CD1c-positive myeloid dendritic cell (primary cell): ENCODE results near the gene GALNT10.

Experiments
- DNase-seq: peaks from one replicate; pipeline ENCODE4 v3.0.0-alpha.2; 2016; ENCODE audit errors: extremely low spot score

GALNT10 gene

DNA sequence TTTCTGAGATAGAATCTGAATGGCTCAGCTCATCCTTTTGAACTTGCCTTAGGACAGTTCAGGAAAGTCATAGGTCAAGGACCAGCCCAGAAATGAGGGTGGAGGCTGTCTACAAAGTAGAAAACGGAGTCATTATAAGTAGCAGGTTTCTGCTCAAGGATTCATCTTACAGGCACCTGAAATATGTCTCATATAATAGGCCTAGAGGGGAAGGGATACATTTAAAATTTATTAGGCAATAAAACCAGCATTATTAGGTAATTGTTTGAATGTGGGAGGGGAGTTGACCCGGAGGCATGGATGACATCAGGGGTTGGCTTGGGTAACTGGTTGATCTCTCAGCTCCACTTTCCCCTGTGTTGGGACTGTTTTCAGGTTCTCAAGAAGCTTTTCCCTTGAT lies 11.9 kb upstream of the GALNT10 start:
- DNase-seq: no peak

DNA sequence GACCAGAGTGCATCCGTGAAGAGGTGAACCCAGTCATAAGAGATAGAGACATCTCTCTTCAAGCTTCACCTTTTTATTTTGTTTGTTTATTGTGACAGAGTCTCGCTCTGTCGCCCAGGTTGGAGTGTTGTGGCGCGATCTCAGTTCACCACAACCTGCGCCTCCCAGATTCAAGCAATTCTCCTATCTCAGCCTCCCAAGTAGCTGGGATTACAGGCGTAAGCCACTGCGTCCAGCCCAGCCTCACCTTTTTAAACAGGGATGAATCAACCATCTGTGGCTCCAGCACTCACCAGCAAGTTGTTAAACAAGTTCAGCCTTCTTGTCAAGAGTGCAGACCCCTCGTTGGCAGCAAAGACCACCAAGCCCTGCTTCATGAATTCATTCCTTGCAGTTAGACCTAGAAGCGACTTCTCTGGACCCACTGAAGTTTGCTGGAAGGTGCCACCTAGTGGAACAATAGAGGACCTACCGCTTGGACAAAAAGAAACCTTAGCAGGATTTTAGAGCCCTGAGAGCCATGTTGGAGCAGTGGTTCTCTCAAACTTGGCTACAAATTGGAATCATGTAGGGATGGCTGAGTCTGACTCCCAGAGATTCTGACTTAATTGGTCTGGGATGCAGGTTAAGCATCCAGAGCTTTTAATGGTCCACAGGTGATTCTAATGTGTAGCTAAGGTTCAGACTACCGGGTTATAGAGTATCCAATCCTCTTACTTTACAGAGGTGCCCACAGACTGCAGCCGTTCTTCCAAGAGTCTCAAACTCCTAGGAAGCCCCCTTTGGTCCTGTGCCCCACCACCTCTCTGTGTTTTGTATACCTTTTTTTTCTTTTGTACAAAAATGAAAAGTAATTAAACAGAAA lies 10.5 kb upstream of the GALNT10 start:
- peak; percentile 61 for DNase-seq

DNA sequence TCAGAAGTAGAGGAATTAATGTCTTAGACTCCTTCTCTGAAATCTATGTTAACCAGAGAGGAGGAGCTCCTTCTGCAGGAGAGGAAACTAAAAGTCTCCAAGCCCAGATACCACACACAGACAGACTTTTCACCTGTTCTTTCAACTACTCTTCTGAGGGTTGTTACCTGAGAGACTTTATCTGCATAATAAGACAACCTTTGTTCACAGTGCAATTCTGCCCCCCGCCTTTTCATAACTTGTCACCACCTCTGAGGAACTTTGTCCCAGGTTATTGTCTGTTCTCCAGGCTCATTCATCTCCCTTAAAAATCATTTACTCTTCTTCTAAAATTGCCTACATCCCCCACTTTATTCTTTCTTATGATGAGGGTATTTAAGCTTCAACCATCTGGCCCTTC lies 9.4 kb upstream of the GALNT10 start:
- DNase-seq: no peak

DNA sequence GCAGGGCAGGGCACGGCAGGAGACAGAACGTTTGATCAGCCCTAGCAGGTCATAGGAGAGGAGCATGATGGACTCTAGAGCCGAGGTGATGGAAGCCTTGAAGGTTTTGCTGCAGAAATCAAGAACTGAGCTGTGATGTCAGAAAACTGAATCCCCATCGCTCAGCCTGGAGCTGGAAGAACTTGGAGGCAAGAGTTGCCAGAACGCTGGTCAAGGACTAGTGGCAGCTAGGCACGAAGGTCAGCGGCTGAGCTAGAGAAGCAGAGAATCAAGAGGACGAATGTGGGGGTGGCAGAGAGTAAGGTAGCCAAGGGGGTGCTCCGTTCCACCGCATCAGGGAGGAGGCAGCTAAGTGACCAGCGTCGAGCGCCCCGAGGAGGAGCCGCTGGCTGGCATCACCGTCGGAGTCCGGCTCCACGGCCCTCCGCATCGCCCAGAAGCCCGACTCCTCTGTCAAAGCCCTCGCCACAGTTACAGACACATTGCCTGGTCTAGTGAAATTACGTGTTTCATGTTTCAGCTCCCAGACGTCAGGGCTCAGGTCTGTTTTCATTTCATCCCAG lies 1.2 kb upstream of the GALNT10 start:
- no peak for DNase-seq

DNA sequence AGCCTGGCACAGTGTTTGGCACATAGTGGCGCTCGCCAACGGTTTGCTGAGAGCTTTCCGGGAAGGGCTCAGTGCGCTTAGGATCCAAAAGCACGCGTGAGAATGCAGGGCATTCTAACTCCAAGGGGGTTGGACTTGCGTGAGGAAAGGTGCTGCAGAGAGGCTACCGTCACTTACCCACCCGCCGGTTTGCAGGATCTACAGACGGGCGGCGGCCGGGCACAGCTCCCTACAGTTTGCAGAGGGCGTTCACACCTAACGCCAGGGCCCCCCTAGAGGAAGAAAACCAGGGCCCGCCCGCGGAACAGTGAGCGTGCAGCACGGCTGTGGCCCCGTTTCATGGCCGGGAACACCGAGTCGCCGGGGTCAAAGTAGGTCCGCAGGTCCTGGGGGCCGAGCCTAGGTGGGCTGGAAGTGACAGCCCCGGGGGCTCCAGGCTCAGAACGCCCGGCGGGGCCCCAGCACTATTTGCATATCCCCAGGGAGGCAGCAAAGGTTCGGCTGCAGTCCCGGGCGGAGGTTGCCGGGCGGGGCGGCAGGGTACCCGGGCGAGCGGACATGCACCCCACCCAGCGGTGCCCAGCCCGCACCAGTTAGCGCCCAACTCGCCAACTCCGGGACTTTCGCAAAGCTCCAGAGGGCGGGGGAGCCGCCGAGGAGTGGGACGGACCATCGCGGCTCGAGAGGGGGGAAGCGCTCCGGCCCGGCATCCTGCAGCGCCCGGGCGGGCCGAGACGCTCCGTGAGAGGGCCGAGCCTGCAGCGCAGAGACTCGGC lies 526 bp upstream of the GALNT10 start:
- DNase-seq: peak; percentile 86

DNA sequence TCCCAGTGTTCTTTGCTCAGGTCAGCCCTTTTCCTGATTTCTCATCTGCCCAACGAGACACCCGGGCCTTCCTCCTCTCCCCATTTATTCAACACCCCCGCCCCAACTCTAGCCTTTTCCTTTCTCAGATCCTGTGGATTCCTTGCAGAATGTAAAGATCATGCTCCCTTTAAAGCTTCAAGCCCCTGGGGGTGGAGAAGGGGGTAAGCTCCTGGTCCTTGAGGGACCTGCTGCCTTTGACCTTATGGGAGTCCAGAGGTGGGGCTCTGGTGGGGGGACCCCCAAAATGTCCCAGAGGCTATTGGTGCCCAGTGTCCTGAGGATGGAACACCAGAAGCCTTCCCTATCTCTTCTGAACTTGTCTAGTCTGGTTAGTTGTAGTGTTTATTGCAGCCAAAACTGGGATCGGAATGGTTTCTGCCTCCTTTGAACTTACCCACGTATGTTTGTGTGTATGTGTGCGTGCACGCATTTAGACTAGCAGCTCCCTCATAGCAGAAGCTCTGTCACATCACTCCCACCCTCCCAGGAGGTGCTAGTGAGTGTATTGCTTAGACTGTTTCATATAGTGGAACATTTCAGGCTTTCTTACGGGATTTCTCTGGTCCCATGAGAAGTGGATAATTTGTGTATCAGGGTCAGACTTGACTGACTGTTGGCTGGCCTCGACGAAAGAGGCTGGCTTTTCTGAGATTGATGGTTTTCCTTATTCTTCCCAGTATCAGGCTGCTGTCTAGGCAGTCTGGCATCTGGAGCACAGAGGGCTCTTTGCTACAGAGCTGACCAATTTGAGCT lies 1.1 kb downstream of the GALNT10 start:
- no peak for DNase-seq

DNA sequence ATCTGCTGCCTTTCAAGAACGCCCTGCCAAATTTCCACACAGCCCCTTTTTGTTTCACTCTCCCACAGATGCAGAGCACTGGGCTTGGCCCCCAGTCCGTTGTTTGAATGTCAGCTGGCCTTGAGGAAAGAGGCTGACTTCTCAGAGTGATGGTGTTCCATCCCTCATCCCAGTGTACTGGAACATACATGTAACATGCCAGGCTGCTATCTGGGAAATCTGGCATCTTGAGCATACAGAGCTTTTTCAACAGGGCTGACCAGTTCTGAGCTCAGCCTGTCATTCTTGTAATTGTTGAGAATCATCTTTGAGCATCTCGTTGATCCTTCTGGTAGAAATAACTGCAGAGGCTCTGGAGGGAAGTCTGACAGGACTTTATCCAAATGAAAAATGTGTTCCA lies 2.8 kb downstream of the GALNT10 start:
- DNase-seq: no peak

DNA sequence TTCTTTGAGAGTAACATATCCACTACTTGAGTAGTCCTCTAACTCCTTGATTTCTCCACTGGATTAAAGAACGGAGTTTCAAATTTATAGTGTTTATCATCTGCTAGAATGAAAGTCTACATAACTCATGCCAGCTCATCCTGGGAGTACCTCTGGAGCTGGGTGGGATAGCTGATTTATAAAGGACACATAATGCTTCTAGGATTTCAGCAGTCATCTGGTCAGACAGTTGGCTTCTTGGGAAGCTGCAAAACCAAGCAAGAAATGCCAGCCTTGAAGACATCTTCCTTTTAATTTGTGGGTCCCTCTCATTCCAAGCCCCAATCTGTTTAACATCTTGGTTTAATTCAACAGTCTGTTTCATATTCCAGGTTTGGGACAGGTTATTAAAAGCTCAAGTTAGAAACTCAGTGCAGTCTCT lies 3.2 kb downstream of the GALNT10 start:
- no peak for DNase-seq

DNA sequence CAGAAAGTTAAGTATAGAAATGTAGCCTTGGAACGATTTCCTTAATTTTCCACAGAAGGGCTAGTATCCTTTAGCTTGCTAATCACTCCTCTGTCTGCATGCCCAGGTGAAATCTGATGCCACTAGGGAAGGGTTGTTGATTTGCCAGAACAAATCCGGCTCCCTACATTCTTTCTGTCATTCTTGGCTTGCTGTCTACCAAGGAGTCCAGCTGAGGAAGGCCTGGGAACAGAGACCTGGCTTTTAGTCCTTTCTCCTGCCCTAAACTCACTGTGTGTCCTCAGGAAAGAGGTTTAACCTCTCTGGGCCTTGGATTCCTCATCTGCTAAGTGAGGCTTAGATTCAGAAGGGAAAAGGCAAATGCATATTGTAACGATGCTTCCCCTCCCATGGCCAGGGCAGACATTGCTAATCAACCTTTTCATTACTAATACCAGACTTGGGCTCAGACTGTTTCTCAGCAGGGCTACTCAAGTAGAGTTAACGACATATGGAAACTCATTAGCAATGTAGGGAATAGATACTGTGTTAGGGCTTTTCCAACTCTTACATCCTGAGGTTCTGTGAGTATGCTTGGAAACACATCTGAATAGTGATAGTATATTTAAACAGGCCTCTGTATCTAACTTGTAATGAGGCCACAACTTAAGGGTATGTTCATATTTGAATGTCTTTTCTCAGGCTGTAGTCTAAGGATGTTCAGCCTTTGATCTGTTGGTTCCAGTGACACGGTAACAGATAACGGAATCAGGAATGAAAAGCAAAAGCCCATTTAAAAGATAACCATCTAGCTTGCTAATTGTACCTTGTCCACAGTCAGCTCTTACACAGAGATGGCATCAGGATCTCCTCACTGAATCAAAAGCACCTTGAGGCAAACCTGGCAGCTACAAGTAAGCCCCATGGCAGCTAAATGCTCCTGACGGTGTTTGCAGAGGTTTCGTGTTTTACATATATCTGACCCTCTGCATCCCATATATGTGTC lies 4.1 kb downstream of the GALNT10 start:
- DNase-seq: no peak

DNA sequence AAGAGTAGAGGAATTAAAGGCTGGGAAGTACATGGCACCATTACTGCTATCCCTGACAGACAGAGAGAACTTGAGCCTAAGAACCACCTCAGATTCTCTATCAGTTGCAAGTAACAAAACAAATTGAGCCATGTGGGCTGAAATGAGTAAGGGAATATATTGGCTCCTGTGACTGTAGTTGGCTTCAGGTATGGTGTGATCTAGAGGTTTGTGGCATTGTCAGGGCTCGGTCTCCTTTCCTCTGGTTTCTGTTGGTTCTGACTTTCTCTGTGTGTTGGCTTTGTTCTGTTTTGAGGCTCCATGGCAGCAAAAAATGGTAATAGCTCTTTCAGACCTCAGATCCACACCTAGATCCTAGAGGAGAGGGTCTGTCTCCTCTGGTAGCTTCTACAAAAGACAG lies 5.7 kb downstream of the GALNT10 start:
- no peak for DNase-seq

DNA sequence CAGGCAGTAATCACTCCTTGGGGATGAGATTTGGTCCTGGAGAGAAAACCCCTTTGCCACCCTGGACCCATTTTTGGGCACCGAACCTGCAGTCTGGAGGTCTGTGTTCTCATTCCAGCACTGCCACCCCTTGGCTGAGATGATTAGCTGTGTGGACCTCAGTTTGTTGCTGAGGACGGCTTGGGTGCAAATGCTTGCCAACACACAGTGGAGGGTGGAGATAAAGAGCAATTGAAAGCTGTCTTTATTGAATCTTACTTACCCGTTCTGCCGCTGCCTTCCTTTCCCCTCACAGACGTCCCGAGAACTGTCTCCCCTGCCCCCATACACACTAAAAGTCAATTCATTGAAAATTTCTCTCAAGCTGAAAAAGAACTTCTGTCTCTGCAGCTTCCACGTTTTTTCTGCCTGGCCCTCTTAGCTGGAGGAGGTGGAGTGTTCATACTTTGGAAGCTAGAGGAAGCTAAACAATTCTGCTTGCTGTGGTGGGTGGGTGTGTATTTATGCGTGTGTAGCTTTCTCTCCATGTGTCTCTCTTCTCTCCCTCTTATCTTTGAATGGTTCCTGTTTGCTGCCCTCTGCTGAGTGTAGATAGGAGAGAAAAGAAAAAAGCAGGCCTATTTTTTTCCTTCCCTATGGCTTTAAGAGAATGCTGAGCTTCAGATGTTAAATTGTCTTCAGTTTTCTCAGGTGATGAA lies 6.6 kb downstream of the GALNT10 start:
- no peak for DNase-seq

DNA sequence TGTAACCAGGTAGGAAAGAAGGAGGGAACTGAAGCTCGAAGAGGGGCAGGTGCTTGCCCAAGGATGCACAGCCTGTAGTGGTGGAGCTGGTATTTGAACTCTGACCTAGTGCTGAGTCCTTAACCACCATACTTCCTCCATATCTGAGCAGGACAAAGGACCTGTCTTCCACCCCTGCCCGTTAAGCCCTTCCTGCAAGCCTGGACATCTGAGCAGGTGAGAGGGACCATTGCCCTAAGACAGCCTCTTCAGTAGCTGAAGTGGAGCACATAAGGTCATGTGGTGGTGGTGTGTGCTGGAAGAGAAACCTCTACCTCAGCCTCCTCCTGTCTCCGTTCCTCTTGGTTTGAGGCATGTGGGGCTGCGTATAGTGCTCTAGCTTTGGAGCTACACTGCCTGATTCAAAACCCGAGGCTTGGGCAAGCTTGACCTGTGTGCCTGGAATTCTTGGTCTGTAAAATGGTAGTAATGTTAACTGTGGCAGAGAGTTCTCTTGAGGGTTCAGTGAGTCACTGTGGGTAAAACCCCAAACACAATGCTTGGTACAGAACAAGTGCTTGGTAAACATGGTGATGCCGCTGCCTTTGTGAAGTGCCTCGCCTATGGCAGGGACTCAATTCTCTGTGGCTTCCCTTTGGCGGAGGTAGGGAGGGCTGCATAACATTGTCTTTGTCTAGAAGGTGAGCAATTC lies 7.4 kb downstream of the GALNT10 start:
- DNase-seq: no peak

DNA sequence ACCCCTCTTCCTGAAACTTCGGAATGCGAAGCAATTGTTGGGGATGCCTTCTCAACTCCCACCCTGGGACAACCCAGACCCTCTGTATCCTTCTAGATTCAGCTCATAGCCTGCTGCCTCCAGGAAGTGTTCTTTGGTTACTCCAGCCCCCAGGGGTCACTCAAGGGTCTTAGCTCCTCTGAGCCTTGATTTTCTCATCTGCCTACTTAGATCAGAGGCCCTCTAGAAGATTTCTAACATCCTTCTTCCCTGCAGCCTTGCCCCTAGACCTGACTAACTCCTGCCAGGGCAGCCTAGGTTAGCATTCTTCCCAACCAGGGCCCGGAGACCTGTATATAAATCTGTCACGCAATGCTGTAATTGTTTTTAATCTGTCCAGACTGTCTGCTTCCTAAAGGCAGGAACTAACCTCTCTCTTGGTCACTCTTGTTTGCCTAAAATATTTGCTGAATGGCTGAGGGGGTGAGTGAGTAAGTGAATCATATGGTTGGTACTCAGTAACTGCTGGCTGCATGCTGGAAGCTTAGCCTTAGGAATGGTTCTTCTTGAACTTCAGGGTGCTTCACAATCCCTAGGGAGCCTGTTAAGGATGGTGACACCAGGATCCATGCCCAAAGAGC lies 8.2 kb downstream of the GALNT10 start:
- no peak for DNase-seq

DNA sequence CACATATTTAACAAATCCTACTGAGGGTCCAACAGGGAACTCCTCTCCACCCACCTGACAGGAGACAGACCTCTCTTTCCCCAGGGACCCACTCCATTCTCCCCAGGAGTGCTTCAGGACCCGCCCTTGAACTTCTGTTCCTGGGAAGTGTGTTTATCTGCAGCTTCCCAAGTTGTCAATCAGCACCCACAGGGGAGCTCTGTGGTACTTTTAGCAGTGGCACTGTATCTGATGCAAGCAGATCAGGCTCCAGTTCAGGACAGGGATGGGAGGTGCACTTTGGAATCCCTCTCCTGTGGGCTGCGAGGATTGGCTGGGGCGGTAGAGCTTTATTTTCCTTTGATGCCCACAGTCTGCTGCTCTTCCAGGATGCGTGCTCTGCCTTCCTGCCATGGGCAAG lies 8.7 kb downstream of the GALNT10 start:
- DNase-seq: no peak

DNA sequence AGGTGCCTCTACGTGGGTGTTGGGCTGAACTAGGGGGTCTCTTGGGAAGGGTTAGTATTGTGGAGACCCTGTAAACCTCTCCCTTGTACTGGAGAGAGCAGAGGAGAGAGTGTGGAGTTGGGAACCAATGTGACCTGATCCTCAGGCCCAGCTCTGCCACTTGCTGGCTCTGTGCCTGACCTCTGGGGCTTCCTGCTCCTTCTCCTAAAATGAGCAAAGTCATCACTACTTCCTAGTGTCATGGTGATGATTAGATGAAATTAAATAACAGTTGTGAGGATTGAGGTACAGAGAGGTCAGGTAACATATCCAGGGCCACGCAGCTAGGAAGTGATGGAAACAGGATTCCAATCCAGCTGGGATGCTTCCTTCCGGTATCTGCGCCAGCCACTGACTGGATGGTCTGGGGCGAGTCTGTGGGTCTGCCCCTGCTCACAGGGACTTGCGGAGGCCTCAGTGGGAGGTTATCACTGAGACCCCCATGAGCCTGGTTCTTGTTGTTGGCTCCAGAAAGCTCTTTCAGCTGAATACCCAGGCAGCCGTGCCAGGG lies 9.2 kb downstream of the GALNT10 start:
- DNase-seq: no peak

DNA sequence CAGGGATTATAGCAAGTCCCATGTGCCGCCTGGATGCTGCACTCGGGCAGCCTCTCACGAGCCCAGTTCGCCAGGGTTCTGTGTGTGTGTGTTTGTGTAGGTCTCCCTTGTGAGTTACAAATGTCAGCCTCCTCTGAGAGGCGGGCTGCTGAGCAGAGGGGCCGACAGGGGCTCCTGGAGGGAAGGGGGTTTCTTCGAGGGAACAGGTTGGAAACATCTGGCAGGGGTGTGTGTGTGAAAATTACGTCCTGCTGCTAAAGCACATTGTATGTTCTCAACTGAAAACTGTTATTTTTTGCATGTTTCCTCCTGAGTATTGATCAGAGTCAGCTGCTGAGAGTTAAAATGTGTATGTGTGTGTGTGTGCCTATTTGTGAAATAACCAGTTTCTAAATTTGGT lies 9.7 kb downstream of the GALNT10 start:
- no peak for DNase-seq

DNA sequence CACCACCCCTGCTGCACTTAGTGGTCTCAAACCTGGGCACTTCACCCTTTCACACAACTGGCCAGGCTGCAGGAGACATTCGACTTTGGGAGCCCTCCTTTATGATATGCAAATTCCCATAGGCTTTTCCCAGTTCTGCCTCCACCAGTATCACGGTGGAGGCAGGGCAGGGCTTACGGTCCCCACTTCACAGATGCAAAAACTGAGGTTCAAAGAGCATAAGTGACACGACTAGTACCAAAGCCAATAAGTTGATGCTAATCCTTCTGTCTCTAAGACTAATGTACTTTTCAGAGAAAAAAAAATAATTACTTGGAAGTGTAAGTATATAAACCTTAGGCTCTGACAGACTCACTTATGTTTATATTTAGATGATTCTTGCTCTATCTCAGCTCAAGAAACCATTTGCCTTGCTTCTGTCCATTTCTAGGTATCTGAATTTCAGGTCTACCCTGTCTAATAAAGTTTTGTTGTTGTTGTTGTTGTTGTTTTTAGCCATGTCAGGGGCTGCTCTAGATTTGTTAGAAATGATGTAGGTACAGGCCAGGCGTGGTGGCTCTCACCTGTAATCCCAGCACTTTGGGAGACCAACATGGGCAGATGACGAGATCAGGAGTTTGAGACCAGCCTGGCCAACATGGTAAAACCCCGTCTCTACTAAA lies 10.7 kb downstream of the GALNT10 start:
- DNase-seq: no peak
